Keratinocyte (primary cell): ENCODE measurements around the gene FKTN. TPM values are rescaled to one million over a fixed set of nuclear protein-coding genes. Genes with fewer than 3 reads are reported as not detected.

Experiments
- DNase-seq: peaks from one replicate; pipeline ENCODE4 v3.0.0-alpha.2; 2011; ENCODE audit warnings: low read depth, missing footprints, low spot score
- FAIRE-seq: peaks from 2 replicates; lab custom pipeline; 2011; peaks lifted over from hg19 to GRCh38; lab: Jason Lieb, UNC
- H2AFZ ChIP-seq: 2 replicates; pipeline ENCODE4 v1.6.0; 2012; ENCODE audit warnings: low read length, control low read depth, inconsistent platforms; ENCODE audit not compliant: control insufficient read depth
- H3K27ac ChIP-seq: 2 replicates; pipeline ENCODE4 v1.5.1; 2011; ENCODE audit warnings: low read length; ENCODE audit not compliant: control insufficient read depth, insufficient read depth
- H3K27me3 ChIP-seq: 3 replicates; pipeline ENCODE4 v1.6.0; 2011; ENCODE audit warnings: low read length; ENCODE audit not compliant: control insufficient read depth, insufficient read depth; ENCODE audit errors: extremely low read depth
- H3K36me3 ChIP-seq, 2 experiments: 2 replicates in 1 of 2; 3 replicates in 1 of 2; pipeline ENCODE4 v1.5.1; 2011; ENCODE audit warnings: low read length in 2 of 2, mild to moderate bottlenecking in 1 of 2; ENCODE audit not compliant: control insufficient read depth in 2 of 2, insufficient read depth in 2 of 2; ENCODE audit errors: extremely low read depth in 1 of 2
- H3K4me1 ChIP-seq: 3 replicates; pipeline ENCODE4 v1.5.1; 2011; ENCODE audit warnings: low read length; ENCODE audit not compliant: control insufficient read depth, insufficient read depth; ENCODE audit errors: extremely low read depth
- H3K4me2 ChIP-seq: 3 replicates; pipeline ENCODE4 v1.6.0; 2011; ENCODE audit warnings: low read depth, low read length; ENCODE audit not compliant: control insufficient read depth, insufficient read depth; ENCODE audit errors: extremely low read depth
- H3K4me3 ChIP-seq, 3 experiments: fragments of 200-600 bp in 1 of 3; sonication (generic) in 1 of 3; 2 replicates in 2 of 3; 3 replicates in 1 of 3; pipeline ENCODE4 v1.5.1; 2011 to 2016; ENCODE audit warnings: low read length in 3 of 3, mild to moderate bottlenecking in 3 of 3, control low read depth in 2 of 3, inconsistent platforms in 1 of 3, low read depth in 1 of 3, mixed read lengths in 1 of 3, mixed run types in 1 of 3, moderate library complexity in 1 of 3; ENCODE audit not compliant: control insufficient read depth in 2 of 3, insufficient read depth in 2 of 3; ENCODE audit errors: extremely low read depth in 1 of 3
- H3K79me2 ChIP-seq: 2 replicates; pipeline ENCODE4 v1.6.0; 2012; ENCODE audit warnings: low read length; ENCODE audit not compliant: control insufficient read depth, insufficient read depth
- H3K9ac ChIP-seq: 3 replicates; pipeline ENCODE4 v1.6.0; 2011; ENCODE audit warnings: low read length; ENCODE audit not compliant: control insufficient read depth, insufficient read depth; ENCODE audit errors: extremely low read depth
- H3K9me1 ChIP-seq: 3 replicates; pipeline ENCODE4 v1.6.0; 2011; ENCODE audit warnings: low read length; ENCODE audit not compliant: control insufficient read depth, insufficient read depth; ENCODE audit errors: extremely low read depth
- H3K9me3 ChIP-seq: 2 replicates; pipeline ENCODE4 v1.5.1; 2012; ENCODE audit warnings: low read depth, low read length; ENCODE audit not compliant: control insufficient read depth
- H4K20me1 ChIP-seq: 3 replicates; pipeline ENCODE4 v1.6.0; 2011; ENCODE audit warnings: low read length; ENCODE audit not compliant: control insufficient read depth, insufficient read depth; ENCODE audit errors: extremely low read depth
- EZH2 ChIP-seq: IDR thresholded peaks from one replicate; pipeline ENCODE4 v1.6.1; 2012; ENCODE audit warnings: inconsistent platforms, mild to moderate bottlenecking, low read length, moderate library complexity
- dilution Hi-C: fragments of 300-500 bp; cut with MboI; formaldehyde crosslinking; loops from one replicate; pipeline ENCODE4 v1.7.0; 2020; ENCODE audit warnings: low sequenced_read_pairs; ENCODE audit not compliant: extremely low pct_ligation_motif_present
- polyA plus RNA-seq, 5 experiments: library from polyadenylated mRNA; depleted of rRNA in 3 of 5; stranded (reverse) in 3 of 5; stranded (forward) in 1 of 5; unstranded in 1 of 5; fragments of >200 nt; gene quantifications; 1 replicate in 1 of 5; 2 replicates in 3 of 5; 3 replicates in 1 of 5; pipeline versions ENCODE4 v1.2.1 to v1.2.3, GENCODE V29; 2011 to 2012; ENCODE audit warnings: missing spikeins in 2 of 5, low read depth in 1 of 5, low replicate concordance in 1 of 5
- TF ChIP-seq, protein P1 (sequence below), 3 experiments: IDR thresholded peaks in 1 of 3; conservative IDR thresholded peaks in 1 of 3; optimal IDR thresholded peaks in 1 of 3; 2 replicates in 2 of 3; 3 replicates in 1 of 3; pipeline versions ENCODE3 to v1.5.1; 2011; ENCODE audit warnings: low read length in 3 of 3, mild to moderate bottlenecking in 3 of 3, moderate library complexity in 2 of 3, control low read depth in 1 of 3, inconsistent platforms in 1 of 3; ENCODE audit not compliant: insufficient read depth in 2 of 3; ENCODE audit errors: extremely low read depth in 1 of 3

FKTN gene
- polyA plus RNA-seq, 1 donor (not counting 4 experiments of a cell fraction or from before 2014, with no cell fraction given): 15.9 TPM

DNA sequence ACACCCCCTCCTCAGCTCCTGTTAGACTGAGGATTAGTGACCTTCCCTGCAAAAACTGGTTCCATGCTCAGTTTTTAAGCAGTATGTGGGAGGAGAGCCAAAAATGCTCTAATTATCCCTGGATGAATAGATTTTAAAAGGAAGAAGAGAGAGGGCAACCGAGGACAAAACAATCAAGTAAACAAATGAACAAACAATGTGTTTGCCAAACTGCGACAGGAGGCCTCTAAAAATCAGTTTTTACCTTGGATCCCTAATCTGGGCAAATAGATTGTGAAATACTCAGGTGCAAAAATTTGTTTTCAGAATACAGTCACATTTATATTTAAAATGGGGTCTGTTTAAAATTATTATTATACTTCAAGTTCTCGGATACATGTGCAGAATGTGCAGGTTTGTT lies 112.8 kb downstream of the FKTN start:
- Histone ChIP-seq H3K4me2 (no peak overlapping the region), H3K27me3 (peaks cover 5% of the 10 kb centered on the region), H3K9me1 (no peaks in the 10 kb centered on the region), H3K4me1 (no peaks in the 10 kb centered on the region), H2AFZ (no peak overlapping the region), H3K9ac (no peak overlapping the region), H3K27ac (no peak overlapping the region), H3K36me3 (no peaks in the 10 kb centered on the region), H3K4me3 (no peak overlapping the region), H3K79me2 (no peaks in the 10 kb centered on the region), H3K9me3 (no peaks in the 10 kb centered on the region), H4K20me1 (no peaks in the 10 kb centered on the region)
- TF ChIP-seq, protein P1, sequence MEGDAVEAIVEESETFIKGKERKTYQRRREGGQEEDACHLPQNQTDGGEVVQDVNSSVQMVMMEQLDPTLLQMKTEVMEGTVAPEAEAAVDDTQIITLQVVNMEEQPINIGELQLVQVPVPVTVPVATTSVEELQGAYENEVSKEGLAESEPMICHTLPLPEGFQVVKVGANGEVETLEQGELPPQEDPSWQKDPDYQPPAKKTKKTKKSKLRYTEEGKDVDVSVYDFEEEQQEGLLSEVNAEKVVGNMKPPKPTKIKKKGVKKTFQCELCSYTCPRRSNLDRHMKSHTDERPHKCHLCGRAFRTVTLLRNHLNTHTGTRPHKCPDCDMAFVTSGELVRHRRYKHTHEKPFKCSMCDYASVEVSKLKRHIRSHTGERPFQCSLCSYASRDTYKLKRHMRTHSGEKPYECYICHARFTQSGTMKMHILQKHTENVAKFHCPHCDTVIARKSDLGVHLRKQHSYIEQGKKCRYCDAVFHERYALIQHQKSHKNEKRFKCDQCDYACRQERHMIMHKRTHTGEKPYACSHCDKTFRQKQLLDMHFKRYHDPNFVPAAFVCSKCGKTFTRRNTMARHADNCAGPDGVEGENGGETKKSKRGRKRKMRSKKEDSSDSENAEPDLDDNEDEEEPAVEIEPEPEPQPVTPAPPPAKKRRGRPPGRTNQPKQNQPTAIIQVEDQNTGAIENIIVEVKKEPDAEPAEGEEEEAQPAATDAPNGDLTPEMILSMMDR (optimal IDR thresholded peaks at IDR 0.05 in 1 of 3, IDR thresholded peaks at IDR 0.05 in 1 of 3, conservative IDR thresholded peaks at IDR 0.05 in 1 of 3; ENCODE audit: extremely low read depth in 1 of 3, insufficient read depth in 2 of 3, low read length in 3 of 3): no peak
- no peak for TF ChIP-seq EZH2
- FAIRE-seq (no peak), DNase-seq (no peak)
- dilution Hi-C loops: no loop called here

DNA sequence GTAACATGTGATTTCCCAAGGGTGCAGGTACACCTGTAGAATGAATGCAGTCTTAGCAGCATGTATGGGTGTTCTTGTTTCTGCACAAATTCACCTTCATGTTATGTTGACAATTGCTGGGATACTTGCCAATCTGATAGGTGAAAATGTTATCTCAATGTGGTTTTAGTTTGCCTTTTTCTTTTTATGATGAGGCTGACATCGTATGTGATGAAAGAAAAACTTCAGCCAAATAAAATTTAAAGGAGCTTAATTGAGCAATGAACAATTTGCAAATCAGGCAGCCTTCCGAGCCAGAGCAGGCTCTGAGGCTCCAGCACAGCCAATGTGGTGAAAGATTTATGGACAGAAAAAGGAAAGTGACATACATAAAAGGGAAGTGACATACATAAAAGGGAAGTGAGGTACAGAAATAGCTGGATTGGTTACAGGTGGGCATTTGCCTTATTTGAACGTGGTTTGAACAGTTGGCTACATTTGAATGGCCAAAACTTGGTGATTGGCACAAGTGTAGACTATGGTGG lies 114.8 kb downstream of the FKTN start:
- H3K27ac ChIP-seq: no peak overlapping the region
- no peaks in the 10 kb centered on the region for H3K27me3 ChIP-seq
- no peaks in the 10 kb centered on the region for H3K9me1 ChIP-seq
- H3K4me2 ChIP-seq: no peak overlapping the region
- no peaks in the 10 kb centered on the region for H3K36me3 ChIP-seq
- no peaks in the 10 kb centered on the region for H3K9me3 ChIP-seq
- H3K79me2 ChIP-seq: no peaks in the 10 kb centered on the region
- FAIRE-seq (no peak), DNase-seq (no peak)
- H3K4me1 ChIP-seq: no peaks in the 10 kb centered on the region
- H3K9ac ChIP-seq: no peak overlapping the region
- no peak overlapping the region for H3K4me3 ChIP-seq
- H4K20me1 ChIP-seq: no peaks in the 10 kb centered on the region
- dilution Hi-C loops: no loop called here
- TF ChIP-seq, protein P1 (optimal IDR thresholded peaks at IDR 0.05 in 1 of 3, IDR thresholded peaks at IDR 0.05 in 1 of 3, conservative IDR thresholded peaks at IDR 0.05 in 1 of 3; ENCODE audit: extremely low read depth in 1 of 3, insufficient read depth in 2 of 3, low read length in 3 of 3): no peak
- TF ChIP-seq EZH2: no peak
- H2AFZ ChIP-seq: no peak overlapping the region
